SK-N-MC (cell line): ENCODE data around the gene PWP2.
A peak's percentile ranks its signal among the peaks of the same experiment; 100 is the strongest.

Experiments
- DNase-seq: peaks from one replicate; pipeline ENCODE4 v3.0.0-alpha.2; 2011; ENCODE audit warnings: low read depth, low spot score
- H3K27ac ChIP-seq: fragments of 200-600 bp; sonication (generic); 2 replicates; pipeline ENCODE4 v1.5.1; 2016; ENCODE audit warnings: mixed run types
- H3K36me3 ChIP-seq: fragments of 200-600 bp; sonication (generic); 2 replicates; pipeline ENCODE4 v1.6.1; 2017; ENCODE audit warnings: antibody characterized with exemption, low read length, mixed read lengths; ENCODE audit not compliant: insufficient read depth
- H3K4me3 ChIP-seq: fragments of 200-600 bp; sonication (generic); 2 replicates; pipeline ENCODE4 v1.5.1; 2016
- H3K9ac ChIP-seq: fragments of 200-600 bp; sonication (generic); 2 replicates; pipeline ENCODE4 v1.8.0; 2017; ENCODE audit warnings: mixed run types, mixed read lengths; ENCODE audit not compliant: insufficient read length
- H3K9me3 ChIP-seq: fragments of 200-600 bp; sonication (generic); 2 replicates; pipeline ENCODE4 v1.6.1; 2017; ENCODE audit warnings: low read depth, mild to moderate bottlenecking, antibody characterized with exemption, low read length, moderate library complexity, mixed read lengths
- EZH2 ChIP-seq: fragments of 200-600 bp; sonication (generic); IDR thresholded peaks from one replicate; pipeline ENCODE4 v1.6.1; 2017; ENCODE audit warnings: antibody characterized with exemption
- FOXP2 ChIP-seq: optimal IDR thresholded peaks from 2 replicates; pipeline ENCODE3; 2011; ENCODE audit warnings: mild to moderate bottlenecking, moderate library complexity; ENCODE audit not compliant: insufficient read depth; ENCODE audit errors: extremely low read length, control extremely low read depth
- POLR2AphosphoS5 ChIP-seq: IDR thresholded peaks from 2 replicates; pipeline ENCODE4 v1.6.1; 2012; ENCODE audit warnings: mild to moderate bottlenecking, low read depth, low read length, borderline replicate concordance

Gene PWP2

GRCh38 chr21:44078411-44078981 lies 28.7 kb upstream of the PWP2 start:
- H3K36me3 ChIP-seq, result peaks cover 48% of the 10 kb centered on the region
- no peak for TF ChIP-seq EZH2
- TF ChIP-seq POLR2AphosphoS5, result no peak
- no peak for TF ChIP-seq FOXP2
- no peak overlapping the region for H3K27ac ChIP-seq
- no peak for DNase-seq
- H3K9ac ChIP-seq, result no peak overlapping the region
- no peak overlapping the region for H3K4me3 ChIP-seq
- H3K9me3 ChIP-seq, result no peaks in the 10 kb centered on the region

- Histone ChIP-seq H3K27ac (no peak overlapping the region), H3K9ac (no peak overlapping the region), H3K9me3 (no peaks in the 10 kb centered on the region), H3K36me3 (peaks cover 44% of the 10 kb centered on the region), H3K4me3 (no peak overlapping the region)
- DNase-seq, result no peak
- TF ChIP-seq FOXP2, result no peak
- TF ChIP-seq EZH2, result no peak
- TF ChIP-seq POLR2AphosphoS5, result no peak
These were observed 27.8 kb upstream of the PWP2 start for GRCh38 chr21:44079446-44079845.

- TF ChIP-seq POLR2AphosphoS5, result no peak
- TF ChIP-seq EZH2, result no peak
- TF ChIP-seq FOXP2, result no peak
- H3K27ac ChIP-seq, result no peak overlapping the region
- H3K9ac ChIP-seq, result no peak overlapping the region
- H3K9me3 ChIP-seq, result no peaks in the 10 kb centered on the region
- no peak for DNase-seq
- H3K36me3 ChIP-seq, result peaks cover 40% of the 10 kb centered on the region
- H3K4me3 ChIP-seq, result no peak overlapping the region
These were observed 27.4 kb upstream of the PWP2 start for GRCh38 chr21:44079846-44080245.

- H3K27ac ChIP-seq, result 0 out of 2 replicates have a peak overlapping the region, but pooled peaks have one; percentile 21
- no peak for DNase-seq
- H3K36me3 ChIP-seq, result peaks cover 28% of the 10 kb centered on the region
- H3K4me3 ChIP-seq, result no peak overlapping the region
- TF ChIP-seq EZH2 (no peak), FOXP2 (no peak), POLR2AphosphoS5 (no peak)
- H3K9ac ChIP-seq, result no peak overlapping the region
- H3K9me3 ChIP-seq, result no peaks in the 10 kb centered on the region
These were observed 24.4 kb upstream of the PWP2 start for GRCh38 chr21:44082648-44083440.

- no peaks in the 10 kb centered on the region for H3K9me3 ChIP-seq
- TF ChIP-seq FOXP2, result no peak
- TF ChIP-seq EZH2, result no peak
- TF ChIP-seq POLR2AphosphoS5, result no peak
- peaks cover 24% of the 10 kb centered on the region for H3K36me3 ChIP-seq
- H3K9ac ChIP-seq, result no peak overlapping the region
- no peak for DNase-seq
- no peak overlapping the region for H3K4me3 ChIP-seq
- no peak overlapping the region for H3K27ac ChIP-seq
These were observed 23.4 kb upstream of the PWP2 start for GRCh38 chr21:44083631-44084291.

GRCh38 chr21:44084496-44085241 lies 22.5 kb upstream of the PWP2 start:
- H3K36me3 ChIP-seq, result peaks cover 27% of the 10 kb centered on the region
- no peak overlapping the region for H3K4me3 ChIP-seq
- no peak for TF ChIP-seq EZH2
- no peak for TF ChIP-seq POLR2AphosphoS5
- TF ChIP-seq FOXP2, result no peak
- DNase-seq, result no peak
- H3K9ac ChIP-seq, result no peak overlapping the region
- no peak overlapping the region for H3K27ac ChIP-seq
- H3K9me3 ChIP-seq, result no peaks in the 10 kb centered on the region

GRCh38 chr21:44085491-44086321 lies 21.5 kb upstream of the PWP2 start:
- H3K9me3 ChIP-seq, result no peaks in the 10 kb centered on the region
- H3K9ac ChIP-seq, result peak overlapping the region; percentile 8
- no peak overlapping the region for H3K27ac ChIP-seq
- no peak for DNase-seq
- H3K4me3 ChIP-seq, result no peak overlapping the region
- peaks cover 31% of the 10 kb centered on the region for H3K36me3 ChIP-seq
- no peak for TF ChIP-seq FOXP2
- no peak for TF ChIP-seq EZH2
- no peak for TF ChIP-seq POLR2AphosphoS5
